ENCODE results near the gene AFDN. TPM values are rescaled to one million over a fixed set of nuclear protein-coding genes. Genes with fewer than 3 reads are reported as not detected.
"Not testable (repeated sequence)": the region's sequence is repeated elsewhere in the genome, so short reads cannot be mapped to it uniquely, and the experiment has no call there.

AFDN gene
- total and polyA plus RNA-seq, 3 donors from 2014 or later: 87.6 to 333 (median 291) TPM

- WGBS, 2 donors: 75% methylated on average over 19 of the region's 19 CpGs
- Histone ChIP-seq H3K4me1 (peaks cover 8% of the 10 kb centered on the region), H3K9me3 (no peaks in the 10 kb centered on the region), H3K4me3 (no peak overlapping the region), H3K27ac (no peak overlapping the region), H3K36me3 (ENCODE audit: low read depth, missing control alignments) (no peaks in the 10 kb centered on the region), H3K27me3 (no peaks in the 10 kb centered on the region)
- intact Hi-C loops (cut with DNase I; ENCODE audit: low total_unique reads): no loop called here
- no peak for DNase-seq
- TF ChIP-seq POLR2A (IDR thresholded peaks at IDR 0.05): no peak
- no peak for TF ChIP-seq CTCF (IDR thresholded peaks at IDR 0.05)
These were observed 148.7 kb downstream of the AFDN start for GRCh38 chr6:167975458-167975857.

GRCh38 chr6:167976116-167976657 is 149.5 kb downstream of the AFDN start:
- H3K4me1 ChIP-seq; H3K36me3 ChIP-seq (ENCODE audit: low read depth, missing control alignments); DNase-seq; H3K9me3 ChIP-seq; intact Hi-C loops (cut with DNase I; ENCODE audit: low total_unique reads); H3K27ac ChIP-seq; H3K4me3 ChIP-seq; H3K27me3 ChIP-seq: not testable (repeated sequence)

DNA sequence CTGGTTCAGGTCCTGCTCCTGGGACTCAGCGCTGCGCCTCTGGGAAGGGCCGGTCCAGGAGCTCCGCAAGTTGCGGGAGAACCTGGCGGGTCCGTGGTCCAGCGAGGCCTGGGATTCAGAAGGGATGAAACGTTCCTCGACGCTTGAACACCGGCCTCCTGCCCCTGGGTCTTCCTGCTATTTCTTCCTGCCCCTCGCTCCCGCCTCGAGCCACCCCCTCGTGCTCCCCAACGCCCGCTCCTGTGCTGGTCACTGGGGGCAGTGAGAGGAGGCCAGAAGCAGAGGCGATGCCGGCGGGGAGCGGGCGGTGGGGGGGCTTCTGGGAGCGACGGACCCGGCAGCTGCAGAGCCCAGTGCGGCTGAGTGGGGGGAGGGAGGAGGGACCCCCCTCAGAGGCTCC is 150.0 kb downstream of the AFDN start:
- Histone ChIP-seq H3K9me3 (no peaks in the 10 kb centered on the region), H3K36me3 (ENCODE audit: low read depth, missing control alignments) (no peaks in the 10 kb centered on the region), H3K27me3 (no peaks in the 10 kb centered on the region), H3K4me1 (peaks cover 8% of the 10 kb centered on the region), H3K4me3 (peak overlapping the region in 1 of 2 donors; percentile 6), H3K27ac (no peak overlapping the region)
- intact Hi-C loops (cut with DNase I; ENCODE audit: low total_unique reads): no loop called here
- DNase-seq: no peak
- TF ChIP-seq CTCF (IDR thresholded peaks at IDR 0.05) (no peak), POLR2A (IDR thresholded peaks at IDR 0.05) (no peak)
- WGBS, 2 donors: 86 to 90% methylated on average over 24 to 27 of the region's 27 CpGs

GRCh38 chr6:167977717-167978467 is 151.2 kb downstream of the AFDN start:
- intact Hi-C loops (cut with DNase I; ENCODE audit: low total_unique reads): no loop called here
- no peaks in the 10 kb centered on the region for H3K36me3 ChIP-seq (ENCODE audit: low read depth, missing control alignments)
- H3K27me3 ChIP-seq: no peaks in the 10 kb centered on the region
- peak overlapping the region in 1 of 2 donors; percentile 41 for H3K4me3 ChIP-seq
- no peak for DNase-seq
- 67 to 79% methylated on average over 34 to 40 of the region's 43 CpGs for WGBS, 2 donors
- peaks cover 8% of the 10 kb centered on the region for H3K4me1 ChIP-seq
- no peaks in the 10 kb centered on the region for H3K9me3 ChIP-seq
- TF ChIP-seq CTCF (IDR thresholded peaks at IDR 0.05): no peak
- TF ChIP-seq POLR2A (IDR thresholded peaks at IDR 0.05): no peak
- no peak overlapping the region for H3K27ac ChIP-seq

DNA sequence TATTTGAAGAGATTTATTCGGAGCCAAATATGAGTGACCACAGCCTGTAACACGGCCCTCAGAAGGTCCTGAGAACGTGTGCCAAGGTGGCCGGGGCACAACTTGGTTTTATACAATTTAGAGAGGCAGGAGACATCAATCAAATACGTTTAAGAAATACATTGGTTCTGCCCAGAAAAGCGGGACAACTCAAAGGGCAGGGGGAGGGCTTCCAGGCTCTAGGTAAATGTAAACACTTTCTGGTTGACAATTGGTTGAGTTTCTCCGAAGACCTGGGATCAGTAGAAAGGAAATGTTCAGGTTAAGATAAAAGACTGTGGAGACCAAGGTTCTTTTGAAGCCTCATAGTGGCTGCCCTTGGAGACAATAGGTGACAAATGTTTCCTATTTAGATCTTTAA is 151.9 kb downstream of the AFDN start:
- 56 to 65% methylated on average over 7 of the region's 7 CpGs for WGBS, 2 donors
- intact Hi-C loops (cut with DNase I; ENCODE audit: low total_unique reads): no loop called here
- Histone ChIP-seq H3K27me3 (no peaks in the 10 kb centered on the region), H3K4me3 (peak overlapping the region in 1 of 2 donors; percentile 41), H3K36me3 (ENCODE audit: low read depth, missing control alignments) (no peaks in the 10 kb centered on the region), H3K4me1 (peaks cover 8% of the 10 kb centered on the region), H3K27ac (no peak overlapping the region), H3K9me3 (no peaks in the 10 kb centered on the region)
- TF ChIP-seq POLR2A (IDR thresholded peaks at IDR 0.05) (no peak), CTCF (IDR thresholded peaks at IDR 0.05) (no peak)
- DNase-seq: no peak
